Nucleus accumbens (tissue), 56 donors: Measurements from ENCODE around the gene CSTF1.

Source experiments
- DNase-seq, 56 donors: peaks; one replicate each; lab custom pipeline; 2025; lab: John Stamatoyannopoulos, UW

Gene CSTF1

GRCh38 chr20:56392132-56392880 is at the start of gene CSTF1, which contains the start of gene AURKA:
CSTF1 (plus strand) TSS chr20:56392645; CDS start chr20:56395553, 2,908 bp downstream.
AURKA (minus strand) TSS chr20:56392215; CDS start chr20:56388197, 4,018 bp downstream.
- peak; percentile 71 to 99 (median 97) for DNase-seq

DNA sequence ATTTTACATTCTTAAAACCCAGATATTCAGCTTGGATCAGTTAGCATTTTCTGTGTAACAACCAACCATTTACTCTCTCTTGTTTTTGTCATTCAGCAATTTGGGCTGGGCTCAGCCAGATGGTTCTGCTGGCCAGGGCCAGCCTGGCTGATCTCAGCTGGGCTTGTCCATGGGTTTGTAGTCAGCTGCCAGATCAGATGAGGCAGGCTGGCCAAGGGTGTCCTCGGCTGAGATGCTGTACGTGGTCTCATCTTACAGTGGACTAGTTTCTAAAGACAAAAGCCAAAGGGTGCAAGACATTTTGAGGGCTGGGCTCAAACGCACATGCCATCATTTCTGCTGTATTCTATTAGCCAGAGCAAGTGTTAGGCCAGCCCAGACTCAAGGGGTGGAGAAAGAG is 49.7 kb upstream of the CSTF1 start:
- DNase-seq: no peak

DNA sequence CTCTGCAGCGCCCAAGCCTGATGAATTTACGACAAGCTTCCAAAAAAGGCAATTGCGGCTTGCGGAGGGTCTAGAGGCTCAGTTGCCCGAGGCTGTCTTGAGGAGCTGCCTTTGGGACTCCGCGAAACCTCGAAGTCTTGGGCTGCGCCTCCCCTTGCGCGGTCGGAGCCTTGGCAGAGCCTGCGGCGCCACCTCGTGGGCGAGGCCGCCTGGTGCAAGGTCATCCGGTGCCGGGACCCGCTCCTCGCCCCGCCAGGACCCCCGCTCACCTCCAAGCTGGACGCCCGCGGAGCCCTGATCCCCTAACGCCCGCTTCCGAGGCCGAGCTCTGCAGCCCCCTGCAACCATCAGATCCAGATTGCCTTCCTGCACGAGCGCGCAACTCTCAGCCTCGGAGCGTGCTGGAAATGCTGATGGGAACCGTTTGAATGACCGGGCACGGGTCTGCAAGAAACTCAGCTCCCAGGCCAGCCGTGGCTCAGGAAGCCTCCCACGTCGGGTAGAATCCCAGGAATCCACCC is 48.5 kb upstream of the CSTF1 start:
- peak in 35 of 56 donors; percentile 3 to 70 (median 23) for DNase-seq

DNA sequence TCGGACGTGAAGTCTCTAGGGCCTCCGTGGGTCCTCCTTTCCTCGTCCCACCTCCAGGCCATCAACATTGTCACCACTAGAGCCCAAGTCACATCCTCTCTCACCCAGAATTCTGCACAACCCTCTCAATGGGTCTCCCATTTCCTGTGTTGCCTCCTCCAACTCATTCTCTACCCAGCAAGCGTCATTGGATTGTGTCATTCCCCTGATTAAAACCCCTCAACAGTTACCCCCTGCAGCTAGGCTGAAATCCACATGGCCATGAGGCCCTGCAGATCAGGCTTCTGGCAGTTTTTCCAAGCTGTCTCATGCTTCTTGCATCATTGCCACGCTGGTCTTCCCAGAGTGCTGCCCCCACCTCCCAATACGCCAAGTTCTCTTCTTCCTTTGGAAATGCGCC is 46.5 kb upstream of the CSTF1 start:
- DNase-seq: no peak

DNA sequence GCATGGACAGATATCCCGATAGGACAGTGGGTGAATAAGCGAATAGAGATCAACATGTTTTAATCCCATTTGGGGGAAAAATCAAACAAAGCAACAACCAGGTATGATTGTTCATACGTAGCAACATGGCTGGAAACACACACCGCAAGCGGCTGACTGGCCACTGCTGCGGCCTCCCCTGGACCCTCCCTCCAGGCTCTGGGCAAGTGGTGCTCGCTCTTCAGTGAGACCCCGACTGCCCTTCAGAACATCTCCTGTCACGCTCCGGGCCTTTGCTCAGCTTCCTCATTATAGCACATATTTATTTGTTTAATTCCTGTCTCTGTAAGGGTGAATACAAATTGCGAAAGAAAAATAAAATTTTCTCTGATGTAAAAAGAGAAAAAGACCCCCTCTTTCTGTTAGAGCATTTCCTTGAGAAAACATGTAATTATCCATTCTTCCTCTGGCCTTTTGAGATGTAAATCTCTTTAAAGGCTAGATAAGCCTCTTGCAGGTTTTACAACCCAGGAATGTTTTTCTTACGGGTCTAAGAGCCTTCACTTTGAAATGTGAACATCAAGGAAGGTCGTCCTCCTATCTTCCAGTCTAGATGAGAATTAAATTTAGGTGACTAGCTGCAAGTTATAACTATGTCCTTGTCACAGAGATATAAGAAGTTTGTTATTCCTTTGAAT is 44.7 kb upstream of the CSTF1 start:
- DNase-seq: no peak

DNA sequence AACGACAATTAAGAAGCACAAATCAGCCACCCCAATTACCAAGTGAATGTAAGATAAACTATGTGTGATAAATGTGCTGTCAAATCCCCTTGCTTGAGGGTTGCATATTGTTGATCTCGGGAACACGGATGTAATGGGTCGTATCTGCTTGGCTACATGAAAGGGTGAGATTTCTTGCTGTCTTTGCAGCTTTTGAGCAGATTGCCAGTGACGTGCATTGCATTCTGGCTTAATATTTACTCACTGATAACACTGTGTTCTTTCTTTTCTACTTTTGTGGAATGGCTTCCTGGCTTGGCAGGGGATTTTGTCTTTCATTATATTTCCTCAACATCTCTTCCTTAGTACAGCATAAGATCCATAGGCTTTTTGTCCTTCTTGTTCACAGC is 44.1 kb upstream of the CSTF1 start:
- DNase-seq: no peak

DNA sequence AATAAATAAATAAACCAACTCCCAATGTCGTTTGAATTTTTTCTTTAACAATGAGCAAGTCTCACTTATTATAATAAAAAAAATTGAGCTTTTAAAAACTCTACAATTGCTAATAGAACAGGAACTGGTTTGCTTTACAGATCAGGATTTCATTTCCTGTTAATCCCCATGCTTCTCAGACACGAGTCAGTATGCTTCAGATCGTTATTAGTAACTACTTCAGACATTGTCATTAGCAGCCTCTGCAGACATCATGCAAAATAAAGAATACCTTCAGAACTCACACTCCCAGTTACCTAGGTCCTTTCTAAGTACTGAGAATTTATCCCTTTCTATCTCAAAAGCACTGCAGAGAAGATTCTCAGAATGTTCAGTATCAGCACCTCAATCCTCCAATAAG is 43.7 kb upstream of the CSTF1 start:
- no peak for DNase-seq

- no peak for DNase-seq
Observed at GRCh38 chr20:56350842-56351241, 41.6 kb upstream of the CSTF1 start.

DNA sequence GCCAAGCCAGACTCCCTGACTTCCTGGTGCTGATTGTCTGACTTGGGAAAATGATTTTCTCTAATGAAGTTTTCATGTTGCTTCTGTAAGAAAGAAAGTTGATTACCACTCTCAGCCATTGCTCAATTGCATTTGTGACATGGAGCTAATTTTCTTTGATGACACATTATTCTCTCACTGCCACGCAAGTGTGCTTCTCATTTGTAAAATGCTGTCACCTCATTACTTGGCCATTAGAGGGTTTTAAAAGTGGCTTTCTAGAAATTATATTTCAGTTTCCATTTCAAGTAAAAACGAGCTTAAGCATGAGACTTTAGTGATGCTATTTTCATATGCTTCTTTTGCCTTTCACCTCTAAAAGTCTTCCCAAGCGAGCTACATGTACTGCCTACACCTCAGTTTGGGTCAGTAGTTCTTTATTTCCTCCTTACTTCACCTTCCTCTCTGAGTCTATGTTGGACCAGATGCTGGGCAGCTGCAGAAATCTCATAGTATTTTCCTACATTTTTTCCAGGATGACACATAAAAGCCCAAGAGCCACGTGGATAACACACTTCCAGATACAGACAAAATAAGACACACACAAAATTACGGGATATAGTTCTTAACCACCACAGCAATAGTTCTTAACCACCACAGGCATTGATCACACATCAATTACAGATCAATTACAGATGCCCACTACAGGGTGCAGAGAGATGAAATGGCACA is 39.9 kb upstream of the CSTF1 start:
- DNase-seq: no peak

- DNase-seq: peak in 4 of 56 donors; percentile 28 to 44 (median 31)
Observed at GRCh38 chr20:56353356-56353755, 39.1 kb upstream of the CSTF1 start.

- no peak for DNase-seq
Observed at GRCh38 chr20:56358070-56358469, 34.4 kb upstream of the CSTF1 start.

DNA sequence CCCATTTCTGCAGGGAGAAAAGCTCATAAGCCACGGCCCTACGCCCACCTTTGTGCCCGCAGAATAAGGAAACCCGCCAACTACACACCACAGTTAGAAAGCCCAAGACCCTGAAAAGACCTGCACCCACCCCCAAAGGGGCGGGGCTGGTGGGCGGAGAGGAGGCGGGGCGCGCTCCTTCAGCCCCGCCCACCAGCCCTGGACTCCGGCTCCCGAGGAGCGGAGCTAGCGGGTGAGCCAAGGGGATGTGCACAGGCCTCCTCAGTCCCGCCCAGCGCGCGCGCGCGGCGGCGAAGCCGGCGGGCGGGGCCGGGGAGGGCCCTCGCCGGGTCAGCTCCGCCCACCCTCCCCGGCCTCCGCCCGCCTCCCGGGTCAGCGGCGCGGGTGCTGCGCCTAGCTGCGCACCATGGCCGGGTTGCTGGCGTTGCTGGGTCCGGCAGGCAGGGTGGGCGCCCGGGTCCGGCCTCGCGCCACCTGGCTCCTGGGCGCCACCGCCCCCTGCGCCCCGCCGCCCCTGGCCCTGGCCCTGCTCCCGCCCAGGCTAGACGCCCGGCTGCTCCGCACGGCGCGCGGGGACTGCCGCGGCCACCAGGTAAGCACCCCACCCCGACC is 33.7 kb upstream of the CSTF1 start, which contains the start of gene FAM210B:
Gene FAM210B, plus strand, starts transcription at position 375 of the 612 bp plus-strand sequence. Its CDS starts 32 bp downstream, at position 407.
- DNase-seq: peak; percentile 26 to 93 (median 82)

- DNase-seq: peak in 30 of 56 donors; percentile 10 to 56 (median 38)
Observed at GRCh38 chr20:56359212-56360132, 33.0 kb upstream of the CSTF1 start.

DNA sequence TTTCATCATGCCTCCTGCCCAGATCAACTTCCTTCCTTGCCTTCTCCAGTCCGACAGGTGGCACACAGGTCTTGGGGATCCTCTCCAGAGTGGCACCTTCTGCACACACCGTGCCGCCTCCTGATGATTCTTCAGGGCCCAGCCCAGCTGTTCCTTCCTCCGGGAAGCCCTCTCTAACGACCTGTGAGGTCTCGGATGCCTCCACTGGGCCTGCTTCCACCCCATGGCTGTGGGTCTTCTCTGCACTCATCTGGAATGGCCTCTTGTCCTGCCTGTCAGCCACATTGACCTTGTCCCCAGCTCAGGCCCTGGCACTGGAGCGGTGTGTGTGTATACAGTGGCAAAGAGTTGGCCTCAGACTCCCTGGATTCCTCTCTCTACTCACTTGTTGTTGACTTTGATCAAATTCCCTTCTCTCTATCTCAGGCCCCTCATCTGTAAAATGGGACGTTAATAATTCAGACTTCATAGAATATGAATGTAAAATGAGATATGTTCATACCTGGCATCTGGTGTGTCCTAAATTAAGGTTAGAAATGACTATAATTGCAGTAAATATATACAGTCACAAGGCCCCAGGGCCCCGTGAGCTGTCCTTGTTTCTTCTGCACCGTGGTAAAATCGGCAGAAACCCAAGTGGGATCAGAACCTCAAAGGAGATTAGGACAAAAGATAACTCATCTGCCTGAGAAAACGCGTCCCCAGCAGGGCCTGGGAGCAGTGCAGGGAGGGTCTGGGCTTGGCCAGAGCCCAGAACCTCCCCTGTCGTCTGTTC is 32.1 kb upstream of the CSTF1 start:
- no peak for DNase-seq

DNA sequence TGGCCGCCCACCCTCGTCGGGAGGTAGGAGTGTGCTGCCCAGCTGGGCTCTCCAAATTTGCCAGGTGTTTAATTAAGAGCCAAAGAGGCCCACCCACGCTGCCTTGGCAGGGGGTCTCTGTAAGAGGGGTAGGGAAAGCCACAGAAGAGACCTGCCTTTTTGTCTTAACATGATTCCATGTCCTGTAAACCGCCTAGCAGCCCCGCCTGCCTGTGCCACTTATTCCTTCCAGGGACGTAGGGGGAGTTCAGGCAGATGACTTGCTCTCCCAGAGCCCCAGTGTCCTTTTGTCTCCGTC is 31.6 kb upstream of the CSTF1 start:
- DNase-seq: no peak

DNA sequence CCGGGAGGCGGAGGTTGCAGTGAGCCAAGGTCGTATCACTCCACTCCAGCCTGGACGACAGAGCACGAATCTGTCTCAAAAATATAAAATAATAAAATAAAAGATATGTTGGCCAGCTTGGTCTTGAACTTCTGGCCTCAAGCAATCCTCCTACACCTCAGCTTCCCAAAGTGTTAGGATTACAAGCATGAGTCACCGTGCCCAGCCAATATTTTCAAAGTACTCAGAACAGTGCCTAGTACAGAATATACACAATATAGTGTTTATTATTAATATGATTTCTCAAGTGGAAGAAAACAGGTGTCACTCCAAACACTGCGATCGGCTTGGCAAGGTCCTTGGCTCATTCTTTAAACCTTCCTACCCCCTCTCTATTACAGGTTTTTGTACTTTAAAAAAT is 30.5 kb upstream of the CSTF1 start:
- DNase-seq: no peak

DNA sequence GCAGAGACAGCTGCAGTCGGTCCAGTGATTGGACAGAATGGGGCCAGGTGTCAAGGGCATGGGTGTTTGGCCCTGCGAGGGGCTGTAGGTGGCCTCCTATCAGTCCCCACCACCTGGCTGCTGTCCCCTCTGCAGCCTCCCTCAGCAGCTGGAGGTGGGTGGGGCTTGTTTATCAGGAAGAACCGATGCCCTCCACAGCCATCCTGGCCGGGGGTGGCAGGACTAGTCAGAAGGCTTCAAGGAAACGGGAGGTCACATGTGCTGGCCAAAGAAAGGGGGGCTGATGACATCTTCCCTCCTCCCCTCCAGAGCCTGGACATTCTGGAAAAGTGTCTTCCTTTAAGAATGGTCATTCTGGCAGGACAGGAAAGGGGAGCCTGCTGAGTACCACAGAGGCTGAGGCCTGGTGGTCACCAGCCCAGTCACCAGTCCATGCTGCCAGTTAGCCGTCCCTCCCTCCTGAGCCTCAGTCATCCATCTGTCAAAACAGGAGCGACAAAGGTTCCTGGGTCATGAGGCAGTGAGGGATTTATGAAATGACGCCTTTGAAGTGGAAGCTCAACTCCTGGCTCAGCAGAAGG is 29.5 kb upstream of the CSTF1 start:
- no peak for DNase-seq

DNA sequence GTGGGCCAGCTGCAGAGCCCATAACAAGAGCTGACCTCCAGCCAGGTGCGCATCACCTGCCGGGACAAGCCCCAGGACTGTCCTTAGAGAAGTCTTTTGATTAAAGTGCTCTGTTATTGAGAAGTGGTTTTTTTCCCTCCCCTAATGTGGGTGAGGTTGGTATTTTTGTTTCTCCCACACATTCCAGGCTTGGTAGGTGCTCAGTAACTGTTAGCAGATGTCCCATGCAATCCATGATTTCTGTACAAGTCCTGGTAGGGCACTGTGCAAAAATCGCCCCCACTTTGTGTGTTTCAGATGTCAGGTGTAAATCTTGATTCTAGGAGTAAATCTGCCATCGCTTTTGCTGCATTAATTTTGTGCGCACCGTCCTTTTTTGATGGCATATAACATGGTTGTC is 29.0 kb upstream of the CSTF1 start:
- no peak for DNase-seq
